GM19455 (cell line): Measurements from ENCODE around the gene DYNC2LI1.

Experiments
- ATAC-seq: cut with Tn5 transposase; IDR thresholded peaks from one replicate; pipeline ENCODE4 v1.9.1; 2021; ENCODE audit not compliant: unreplicated experiment

The DYNC2LI1 gene

DNA sequence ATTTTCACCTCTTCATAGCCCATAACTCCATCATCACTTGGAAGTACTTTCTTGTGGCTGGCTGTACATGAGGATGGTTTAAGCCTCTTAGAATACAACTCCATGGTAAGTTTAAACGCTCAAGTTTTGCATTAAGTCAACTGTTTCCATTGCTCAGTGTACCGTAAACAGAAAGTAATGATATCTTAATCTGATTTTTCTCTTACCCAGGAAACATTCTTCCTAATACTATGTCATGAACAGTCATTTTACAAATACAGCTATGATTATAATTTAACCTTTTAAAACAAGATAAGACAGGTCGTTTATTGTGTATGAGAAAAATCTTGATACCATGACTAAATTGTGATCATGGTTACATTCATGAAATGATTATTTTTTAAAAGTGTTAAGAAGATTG is 11.6 kb upstream of the DYNC2LI1 start:
- ATAC-seq = no peak

DNA sequence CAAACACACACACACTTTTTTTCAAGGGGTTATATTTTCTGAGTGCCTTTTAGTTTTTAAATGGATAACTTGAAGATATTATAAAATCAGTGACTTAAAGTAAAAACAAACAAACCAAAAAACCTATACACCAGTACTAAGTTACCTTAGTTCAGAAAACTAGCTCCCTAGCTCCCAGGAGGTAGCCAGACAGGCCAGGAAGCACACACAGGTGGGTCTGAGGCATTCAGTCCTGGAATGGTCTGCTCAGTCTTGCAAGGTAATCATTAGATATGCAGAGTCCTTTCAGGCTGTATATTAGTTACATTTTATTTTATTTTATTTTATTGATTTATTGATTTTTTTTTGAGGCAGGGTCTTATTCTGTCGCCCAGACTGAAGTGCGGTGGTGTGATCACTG is 10.7 kb upstream of the DYNC2LI1 start:
- ATAC-seq = no peak

DNA sequence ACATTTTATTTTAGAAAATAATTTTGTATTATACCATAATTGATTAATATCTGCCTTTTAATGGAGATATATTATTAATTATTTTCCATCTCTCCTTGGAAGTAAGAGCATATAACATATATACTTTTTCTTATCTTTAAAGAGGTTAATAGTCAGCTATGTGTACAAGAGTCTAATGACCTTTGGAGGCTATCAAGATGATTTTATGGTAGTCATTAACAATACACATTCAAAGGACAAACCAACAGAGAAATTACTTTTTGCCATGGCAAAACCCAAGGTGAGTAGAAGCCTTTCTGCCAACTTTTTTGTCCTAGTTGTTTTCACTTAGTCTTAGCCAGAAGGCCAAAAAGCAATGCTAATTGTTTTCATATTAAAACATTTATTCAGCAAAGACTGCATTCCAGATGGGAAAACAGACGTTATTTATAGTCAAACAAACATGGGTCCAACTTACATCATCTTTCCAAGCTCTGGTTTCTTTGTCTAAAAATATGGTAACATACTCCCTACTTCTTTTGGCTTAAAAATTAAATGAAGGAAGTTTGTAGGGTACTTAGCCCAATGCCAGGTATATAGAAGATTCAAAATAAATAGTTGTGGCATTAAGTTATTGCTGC is 9.6 kb upstream of the DYNC2LI1 start:
- no peak for ATAC-seq

DNA sequence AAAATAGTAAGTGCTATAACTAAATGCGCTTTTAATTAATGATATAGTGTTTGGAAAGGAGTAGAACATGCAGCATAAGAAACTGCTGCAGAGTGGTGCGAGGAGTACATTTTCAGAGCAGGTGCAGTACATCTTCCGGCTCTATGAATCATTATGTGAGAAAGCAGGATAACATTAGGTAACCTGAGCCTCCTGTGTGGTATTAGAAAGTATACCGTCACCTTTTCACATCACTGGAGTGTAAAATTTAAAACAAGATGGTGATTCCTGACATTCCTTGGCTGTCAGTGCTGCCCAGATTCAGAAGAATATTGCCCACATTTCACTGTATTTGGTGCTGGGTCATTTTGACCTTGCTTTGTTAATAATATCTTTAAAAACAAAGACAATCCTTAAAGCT is 7.8 kb upstream of the DYNC2LI1 start:
- ATAC-seq = no peak

DNA sequence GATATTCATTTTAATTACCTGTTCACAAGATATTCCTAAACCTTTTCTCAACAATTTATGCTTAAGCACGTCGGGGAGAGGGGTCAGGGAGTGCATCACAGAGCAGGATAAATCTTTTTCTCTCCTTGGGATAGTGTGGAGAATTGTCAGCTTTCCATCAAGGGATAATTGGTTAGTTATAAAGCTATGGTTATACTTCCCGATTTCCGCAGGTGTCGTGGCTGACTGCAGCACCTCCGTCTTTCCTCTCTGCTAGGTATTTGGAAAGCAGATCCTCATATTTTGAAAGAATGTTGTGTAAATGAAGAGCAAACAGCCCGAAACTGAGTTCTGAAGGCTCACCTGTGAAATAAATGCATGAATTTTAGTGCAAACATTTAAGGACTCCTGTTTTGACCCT is 778 bp downstream of the DYNC2LI1 start:
- ATAC-seq = no peak

DNA sequence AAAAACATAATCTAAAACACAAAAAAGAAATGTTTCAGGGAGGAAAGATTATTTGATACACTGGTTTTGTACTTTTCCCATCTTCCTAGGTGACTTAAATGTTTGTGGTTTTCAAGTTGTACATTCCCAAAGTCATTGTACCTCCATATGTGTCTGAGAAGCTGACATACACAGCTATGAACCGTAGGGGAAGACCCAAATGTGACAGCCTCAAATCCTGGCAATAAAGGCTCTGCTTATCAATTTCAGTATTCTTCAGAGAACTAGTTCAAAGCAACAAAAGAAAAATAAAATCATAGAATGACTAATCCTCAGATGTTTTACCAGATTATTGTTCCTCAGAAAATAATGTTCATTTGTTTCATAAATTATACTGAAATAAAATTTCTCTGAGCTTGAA is 2.5 kb downstream of the DYNC2LI1 start:
- no peak for ATAC-seq

DNA sequence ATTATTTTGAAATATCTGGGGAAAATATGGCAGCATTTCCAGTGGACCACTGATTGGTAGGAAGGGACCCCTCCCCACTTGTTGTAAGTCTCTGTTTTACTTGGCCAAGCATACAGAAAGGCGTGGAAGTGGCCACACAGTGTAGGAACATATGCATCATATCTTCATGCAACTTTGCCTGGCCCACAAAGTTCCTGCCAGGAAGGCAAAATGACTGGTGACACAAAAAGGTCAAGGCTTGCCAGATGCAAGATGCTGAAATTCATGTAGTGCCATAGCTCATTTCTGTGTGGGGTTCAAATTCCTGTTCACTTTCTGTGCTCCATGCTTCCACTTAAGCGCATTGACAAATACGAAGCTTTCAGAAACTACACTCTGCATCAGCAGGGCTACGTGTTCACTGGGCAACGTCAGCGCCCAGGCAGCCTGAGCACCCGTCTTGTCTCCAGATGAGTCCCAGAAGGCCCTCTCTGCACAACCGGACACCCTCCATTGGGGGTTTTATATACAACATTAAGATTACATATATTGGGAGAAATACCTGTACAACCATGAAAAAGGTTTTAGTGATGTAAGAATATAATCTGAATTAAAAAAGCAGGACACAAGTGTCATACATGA is 3.6 kb downstream of the DYNC2LI1 start:
- ATAC-seq = no peak

DNA sequence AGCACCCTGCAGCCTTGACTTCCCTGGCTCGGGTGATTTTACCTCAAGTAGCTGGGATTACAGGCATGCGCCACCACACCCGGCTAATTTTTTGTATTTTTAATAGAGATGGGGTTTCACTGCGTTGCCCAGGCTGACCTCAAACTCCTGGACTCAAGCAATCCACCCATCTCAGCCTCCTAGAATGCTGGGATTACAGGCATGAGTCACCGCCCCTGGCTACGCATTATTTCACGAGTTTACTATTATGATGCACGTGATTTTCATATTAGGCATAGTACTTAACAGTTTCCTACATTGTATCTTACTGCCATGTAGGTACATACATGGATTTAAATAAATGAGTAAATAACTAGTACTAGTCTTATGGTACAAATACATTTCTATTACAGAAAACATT is 4.4 kb downstream of the DYNC2LI1 start:
- ATAC-seq = no peak

DNA sequence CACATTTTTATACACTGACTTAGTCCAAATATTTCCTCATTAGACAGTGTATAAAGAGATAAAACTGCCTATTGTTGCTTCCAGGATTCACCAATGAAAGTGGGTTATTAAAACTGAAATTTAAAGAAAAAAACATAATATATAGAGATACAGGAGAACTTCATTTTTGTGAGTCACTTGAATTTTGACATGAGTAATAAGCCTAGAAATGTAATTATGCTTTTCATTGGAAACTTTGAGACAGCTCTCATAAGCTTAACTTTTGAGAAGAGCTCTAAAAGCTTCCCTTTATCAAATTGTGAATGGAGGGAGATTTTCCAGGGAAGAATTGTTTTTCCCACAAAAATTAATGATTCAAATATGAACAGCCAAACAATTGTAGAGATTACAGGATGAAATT is 14.1 kb downstream of the DYNC2LI1 start:
- no peak for ATAC-seq

DNA sequence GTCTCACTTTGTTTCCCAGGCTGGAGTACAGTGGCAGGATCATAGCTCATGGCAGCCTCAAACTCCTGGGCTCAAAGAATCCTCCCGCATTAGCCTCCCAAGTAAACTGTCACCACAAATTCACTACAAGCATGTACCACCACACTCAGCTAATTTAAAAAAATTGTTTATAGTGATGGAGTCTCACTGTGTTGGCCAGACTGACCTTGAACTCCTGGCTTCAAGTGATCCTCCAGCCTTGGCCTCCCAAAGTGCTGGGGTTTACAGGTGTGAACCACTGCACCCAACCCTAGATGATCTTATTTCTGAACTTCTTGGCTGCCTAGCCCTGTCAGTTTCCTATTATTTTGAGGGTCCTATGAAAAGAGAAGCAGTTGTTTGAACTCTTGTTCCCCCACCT is 14.8 kb downstream of the DYNC2LI1 start:
- no peak for ATAC-seq

DNA sequence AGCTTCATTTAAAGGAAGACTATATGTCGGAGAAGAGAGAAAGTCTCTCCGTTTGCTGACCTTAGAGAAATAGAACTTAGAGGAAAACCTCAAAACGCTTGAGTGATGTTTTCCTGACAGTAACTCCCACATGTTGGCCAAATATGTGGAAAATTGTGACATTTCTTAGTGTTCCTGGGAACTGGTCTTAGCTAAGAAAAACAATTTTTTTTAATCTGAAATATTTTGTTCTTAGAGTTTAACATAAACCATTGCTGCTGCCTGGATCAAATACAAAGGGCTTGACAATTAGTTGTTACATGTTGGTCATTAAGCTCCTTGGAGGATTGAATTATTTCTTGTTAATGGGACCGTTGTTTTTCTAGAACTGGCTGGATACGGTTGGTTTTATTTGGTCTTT is 16.3 kb downstream of the DYNC2LI1 start:
- ATAC-seq = no peak

DNA sequence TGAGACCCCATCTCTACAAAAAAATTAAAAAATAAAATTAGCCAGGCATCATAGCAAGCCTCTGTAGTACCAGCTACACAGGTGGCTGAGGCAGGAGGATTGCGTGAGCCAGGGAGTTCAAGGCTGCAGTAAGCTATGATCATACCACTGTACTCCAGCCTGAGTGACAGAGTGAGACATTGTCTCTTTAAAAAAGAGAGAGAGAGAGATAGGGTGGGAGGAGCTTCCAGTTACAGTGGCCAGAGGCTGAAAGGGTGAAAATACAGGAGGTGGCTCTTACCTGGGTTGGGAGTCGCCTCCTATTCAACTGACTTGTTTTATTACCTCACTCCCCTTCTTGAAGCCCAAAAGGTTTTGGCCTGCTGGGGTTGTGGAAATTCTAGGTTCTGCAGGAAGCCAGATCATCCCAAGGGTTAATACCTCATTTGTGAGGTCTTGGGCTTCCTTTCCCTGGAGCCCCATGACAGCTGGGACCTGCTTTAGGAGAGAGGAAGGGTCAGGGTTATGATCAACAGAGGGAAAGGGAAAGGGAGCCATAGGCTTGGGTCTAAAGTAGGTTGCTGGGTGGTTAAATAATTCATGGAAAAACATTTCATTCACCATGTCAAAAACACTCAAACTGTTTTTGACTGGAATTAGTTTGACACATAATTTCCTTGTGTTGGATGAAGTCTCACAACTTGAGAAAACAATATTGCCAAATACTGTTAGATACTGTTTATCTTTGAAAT is 17.4 kb downstream of the DYNC2LI1 start:
- ATAC-seq = no peak

DNA sequence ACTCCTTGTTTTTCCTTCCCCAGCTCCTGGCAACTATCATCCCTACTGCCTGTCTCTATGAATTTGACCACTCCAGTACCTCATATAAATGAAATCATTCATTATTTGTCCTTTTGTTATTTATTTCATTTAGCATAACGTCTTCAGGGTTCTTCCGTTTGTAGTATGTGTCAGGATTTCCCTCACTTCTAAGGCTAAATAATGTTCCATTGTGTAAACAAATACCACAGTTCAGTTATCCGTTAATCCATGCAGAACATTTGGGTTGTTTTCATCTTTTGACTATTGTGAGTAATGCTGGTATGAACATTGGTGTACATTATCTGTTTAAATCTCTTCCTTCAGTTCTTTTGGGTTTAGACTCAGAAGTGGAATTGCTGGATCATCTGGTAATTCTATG is 18.8 kb downstream of the DYNC2LI1 start:
- ATAC-seq = no peak

DNA sequence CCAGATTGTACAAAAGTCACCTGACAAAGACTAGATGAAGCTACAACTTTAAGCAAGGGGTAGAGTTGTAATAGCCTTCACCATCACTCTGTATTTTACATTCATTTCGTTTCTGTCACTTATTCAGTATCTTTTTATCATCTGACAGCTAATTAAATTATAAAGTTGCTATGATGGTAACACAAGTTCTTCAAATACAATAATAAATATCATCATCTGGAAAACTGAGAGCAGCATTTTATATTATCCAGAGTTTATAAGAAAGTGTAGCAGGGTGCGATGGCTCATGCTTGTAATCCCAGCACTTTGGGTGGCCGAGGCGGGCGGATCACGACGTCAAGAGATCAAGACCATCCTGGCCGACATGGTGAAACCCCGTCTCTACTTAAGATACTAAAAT is 21.1 kb downstream of the DYNC2LI1 start:
- ATAC-seq = no peak

DNA sequence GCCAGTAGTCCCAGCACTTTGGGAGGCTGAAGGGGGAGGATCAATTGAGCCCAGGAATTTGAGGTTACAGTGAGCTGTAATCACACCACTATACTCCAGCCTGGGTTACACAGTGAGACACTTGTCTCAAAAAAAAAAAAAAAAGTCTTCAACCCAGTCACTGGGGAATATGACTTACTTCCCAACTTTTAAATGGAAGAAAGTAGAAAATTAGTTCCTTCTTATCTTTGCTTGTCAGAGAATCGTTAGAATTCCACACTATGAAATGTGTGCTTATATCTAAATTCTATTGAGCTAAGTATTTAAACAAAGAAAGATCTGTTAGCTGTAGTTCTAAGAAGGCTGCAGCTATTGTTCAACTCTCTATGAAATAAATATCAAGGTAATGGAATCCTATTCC is 22.4 kb downstream of the DYNC2LI1 start:
- no peak for ATAC-seq

DNA sequence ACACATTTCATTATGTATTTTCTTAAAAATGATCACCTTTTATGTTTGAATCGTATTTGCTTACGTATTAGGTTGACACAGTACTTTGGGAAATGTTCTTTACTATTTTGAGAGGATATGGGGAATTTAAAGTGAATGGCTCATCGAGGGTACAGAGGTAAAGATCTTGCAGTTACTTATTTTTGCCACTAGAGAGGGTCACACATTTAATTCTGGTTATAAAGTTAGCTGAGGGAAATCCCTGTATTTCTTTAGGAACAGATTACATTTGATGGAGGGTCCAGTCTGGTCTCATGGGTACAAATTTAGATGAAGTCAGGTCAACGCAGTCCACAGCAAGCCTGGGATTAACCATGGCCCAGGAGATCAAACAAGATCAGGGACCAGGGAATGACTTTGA is 24.5 kb downstream of the DYNC2LI1 start:
- no peak for ATAC-seq

DNA sequence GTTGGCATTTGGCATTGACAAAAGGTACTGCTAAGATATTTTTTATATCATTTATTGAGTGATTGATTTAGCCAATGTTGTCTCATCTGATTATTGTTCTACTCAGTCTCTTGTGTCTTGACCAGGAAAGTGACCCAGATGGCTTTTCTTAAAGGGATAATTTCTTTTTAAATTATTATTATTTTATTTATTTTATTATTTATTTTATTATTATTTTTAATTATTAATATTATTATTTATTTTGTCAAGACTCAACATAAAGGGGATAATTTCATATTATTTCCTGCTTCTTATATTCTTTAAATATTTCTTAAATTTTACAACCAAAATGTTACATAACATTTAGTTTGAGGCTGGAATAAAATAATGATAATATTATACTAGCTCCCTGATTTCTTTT is 27.1 kb downstream of the DYNC2LI1 start:
- ATAC-seq = no peak

DNA sequence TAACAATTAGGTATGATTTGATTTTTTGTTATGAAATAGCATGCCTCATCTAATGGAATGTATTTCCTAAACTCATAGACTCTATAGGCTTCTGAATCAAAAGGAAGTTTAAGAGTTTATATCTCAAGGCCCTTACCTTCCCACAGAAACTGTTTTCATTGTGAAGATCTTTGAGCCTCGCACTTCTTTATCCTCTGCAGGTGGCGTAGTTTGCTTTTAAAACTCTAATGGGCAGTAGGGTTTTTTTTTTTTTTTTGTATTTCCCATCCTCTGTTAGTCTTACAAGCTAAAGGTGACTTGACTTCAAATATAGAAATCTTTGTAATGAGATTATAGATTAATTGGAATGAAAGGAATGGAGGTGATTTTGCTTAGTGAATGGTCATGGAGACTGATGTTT is 28.3 kb downstream of the DYNC2LI1 start:
- no peak for ATAC-seq

DNA sequence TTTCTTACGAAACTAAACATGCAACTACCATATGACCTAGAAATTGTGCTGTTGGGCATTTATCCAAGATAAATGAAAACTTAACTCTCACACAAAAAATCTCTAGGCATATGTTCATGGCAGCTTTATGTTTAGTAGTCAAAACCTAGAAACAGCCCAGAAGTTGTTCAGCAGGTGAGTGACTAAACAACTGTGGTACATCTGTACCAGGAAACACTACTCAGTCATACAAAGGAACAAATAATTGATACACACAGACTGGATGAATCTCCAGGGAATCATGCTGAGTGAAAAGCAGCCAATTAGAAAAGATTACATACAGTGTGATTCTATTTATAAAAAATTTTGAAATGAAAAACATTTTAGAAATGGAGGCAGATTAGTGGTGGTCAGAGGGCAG is 29.3 kb downstream of the DYNC2LI1 start:
- no peak for ATAC-seq

DNA sequence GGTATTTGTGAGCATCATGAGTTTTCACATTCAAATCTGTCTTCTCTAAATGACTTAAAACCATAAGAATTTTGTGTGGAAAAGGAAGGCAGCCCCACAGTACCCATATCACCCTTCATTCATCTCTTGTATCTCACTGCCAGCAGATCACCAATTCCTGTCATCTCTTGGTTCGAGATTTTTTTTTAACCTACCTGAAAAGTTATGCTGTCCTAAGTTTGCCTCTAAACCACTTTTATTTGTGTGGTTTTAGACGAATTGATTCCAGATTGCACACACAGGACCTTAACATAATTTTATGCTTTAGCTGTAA is 32.8 kb downstream of the DYNC2LI1 start:
- no peak for ATAC-seq

DNA sequence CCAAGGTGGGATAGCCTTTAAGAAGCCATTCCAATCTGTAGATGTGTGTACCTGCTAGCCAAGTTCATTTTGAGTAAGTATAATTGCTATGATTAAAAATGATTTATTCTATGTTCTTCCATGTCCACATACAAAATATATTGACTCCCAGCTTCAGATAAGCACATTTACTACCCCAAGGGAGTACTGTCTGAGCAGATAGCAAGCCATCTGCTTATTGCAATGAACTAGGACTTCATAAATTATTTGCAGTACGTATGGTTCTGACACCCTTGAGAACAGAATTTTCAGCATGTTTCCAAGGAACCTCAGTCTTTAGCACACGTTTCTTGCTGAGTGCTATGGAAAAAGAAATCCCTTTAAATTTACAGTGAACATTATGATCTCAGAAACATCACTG is 36.6 kb downstream of the DYNC2LI1 start:
- ATAC-seq = no peak

DNA sequence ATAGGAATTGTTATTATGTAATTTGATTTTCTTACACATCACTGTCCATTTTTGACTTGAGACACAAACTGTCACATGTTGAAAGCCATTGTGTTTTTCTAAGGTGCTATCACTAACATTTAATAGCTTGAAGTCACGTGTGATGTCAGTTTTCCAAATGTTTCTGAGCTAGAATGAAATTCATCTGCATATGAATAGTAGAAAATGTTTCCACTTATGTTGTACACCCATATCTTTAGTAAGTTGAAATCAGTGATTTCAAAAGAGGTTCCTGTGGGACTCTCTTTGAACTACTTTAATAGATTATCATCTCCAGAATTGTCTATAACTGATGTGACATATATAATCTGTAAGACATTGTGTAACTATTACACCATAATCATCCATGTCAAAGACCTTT is 37.0 kb downstream of the DYNC2LI1 start:
- ATAC-seq = no peak

DNA sequence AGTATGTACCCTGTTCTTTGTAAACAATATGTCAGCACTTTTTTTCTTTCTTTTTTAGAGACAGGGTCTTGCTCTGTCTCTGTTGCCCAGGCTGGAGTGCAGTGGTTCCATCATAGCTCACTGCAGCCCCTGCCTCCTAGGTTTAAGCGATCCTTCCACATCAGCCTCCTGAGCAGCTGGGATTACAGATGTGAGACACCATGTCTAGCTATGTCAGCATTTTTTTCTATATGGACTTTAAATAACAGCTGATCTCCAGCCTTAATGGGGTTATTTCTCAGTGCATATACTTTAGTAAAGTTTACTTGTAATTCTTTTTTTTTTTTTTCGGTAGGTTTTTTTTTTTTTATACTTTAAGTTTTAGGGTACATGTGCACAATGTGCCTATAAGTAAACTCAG is 38.2 kb downstream of the DYNC2LI1 start:
- ATAC-seq = no peak
